A549 treated with CpdA at 1 μM for 4 hours (cell line): ENCODE results near the gene TBX5. TPM values are rescaled to one million over a fixed set of nuclear protein-coding genes. Genes with fewer than 3 reads are reported as not detected.

ENCODE experiments used
- total RNA-seq: library from RNA; stranded (reverse); fragments of 200-300 nt; extraction: Qiagen RNA extraction; gene quantifications from 5 replicates; pipeline ENCODE4 v1.2.3, GENCODE V29; 2022; ENCODE audit warnings: low read depth

The TBX5 gene
- total RNA-seq = not detected in 5 replicates

GRCh38 chr12:114405519-114406271 is at the start of gene TBX5:
Gene TBX5 (minus strand): TSS chr12:114406144. CDS start chr12:114403898, 2,246 bp downstream.

